Small intestine (tissue), 16 donors: ENCODE results near the gene SYPL2. TPM values are rescaled to one million over a fixed set of nuclear protein-coding genes. Genes with fewer than 3 reads are reported as not detected.

Experiments used
- DNase-seq, 2 donors: peaks; one replicate each; pipeline versions ENCODE4 v3.0.0 to v3.0.0-alpha.2; 2013
- FAIRE-seq: peaks from 2 replicates; lab custom pipeline; 2012; peaks lifted over from hg19 to GRCh38; lab: Jason Lieb, UNC
- H3K27ac ChIP-seq, 3 donors: one replicate each; pipeline ENCODE4 v1.5.1; 2013; ENCODE audit warnings: low read length in 2 of 3, mild to moderate bottlenecking in 2 of 3, control low read depth in 1 of 3, inconsistent platforms in 1 of 3, low read depth in 1 of 3, moderate library complexity in 1 of 3
- H3K27me3 ChIP-seq, 3 donors: one replicate each; pipeline ENCODE4 v1.6.1; 2013; ENCODE audit warnings: low read length in 3 of 3, inconsistent platforms in 1 of 3; ENCODE audit not compliant: control insufficient read depth in 3 of 3, insufficient read depth in 3 of 3
- H3K36me3 ChIP-seq, 3 donors: one replicate each; pipeline ENCODE4 v1.6.1; 2013; ENCODE audit warnings: low read length in 3 of 3, inconsistent platforms in 1 of 3, low read depth in 1 of 3, mild to moderate bottlenecking in 1 of 3, moderate library complexity in 1 of 3; ENCODE audit not compliant: control insufficient read depth in 3 of 3, insufficient read depth in 2 of 3
- H3K4me1 ChIP-seq, 3 donors: one replicate each; pipeline ENCODE4 v1.6.1; 2013; ENCODE audit warnings: low read length in 2 of 3, inconsistent platforms in 1 of 3, low read depth in 1 of 3, mild to moderate bottlenecking in 1 of 3, moderate library complexity in 1 of 3; ENCODE audit not compliant: control insufficient read depth in 3 of 3, insufficient read depth in 2 of 3
- H3K4me3 ChIP-seq, 3 donors: one replicate each; pipeline ENCODE4 v1.5.1; 2013; ENCODE audit warnings: low read length in 3 of 3, control low read depth in 1 of 3, inconsistent platforms in 1 of 3, low read depth in 1 of 3, mild to moderate bottlenecking in 1 of 3, moderate library complexity in 1 of 3
- H3K9me3 ChIP-seq, 2 donors: one replicate each; pipeline ENCODE4 v1.6.1; 2013; ENCODE audit warnings: low read depth in 1 of 2, low read length in 1 of 2; ENCODE audit not compliant: control insufficient read depth in 2 of 2, insufficient read depth in 1 of 2
- WGBS, 3 donors: extraction: QIAGEN DNeasy Blood & Tissue Kit; methylation state at CpG; one replicate each; pipeline ENCODE4 v1.1.7; 2013; 5-methylcytosine and 5-hydroxymethylcytosine counted together
- long read RNA-seq, 10 donors: transcript quantifications; one replicate each; lab custom pipeline, GENCODE V29; 2026
- polyA plus RNA-seq, 4 donors: library from polyadenylated mRNA; stranded (reverse) in 3 of 4; unstranded in 1 of 4; fragments of 200-250 nt in 3 of 4; fragments of 120-200 nt in 1 of 4; gene quantifications; one replicate each; pipeline versions ENCODE4 v1.2.1 to v1.2.3, GENCODE V29; 2013
- donor health status: healthy with polysubstance abuse.
- donor health status: control.
- donor health status: control.
- donor health status: Bipolar disorder and iron deficiency.
- donor health status: healthy.

The SYPL2 gene
- polyA plus RNA-seq: under 1 TPM in 2 of 4 donors, not detected in 2; 0.65 to 0.67 TPM
- long read RNA-seq, donor 1: 0 reads
- long read RNA-seq, donor 2: 0 reads
- long read RNA-seq, donor 3: 0 reads
- long read RNA-seq, donor 4: 0 reads
- long read RNA-seq, donor 5: 0 reads
- long read RNA-seq, donor 6: 0 reads
- long read RNA-seq, donor 7: 0 reads
- long read RNA-seq, donor 8, partial matches to known transcripts: 0 of 2 reads
- long read RNA-seq, donor 8, other reads (novel, unspliced or antisense): 0 of 2 reads
- long read RNA-seq, donor 9: 0 reads
- long read RNA-seq, donor 10: 0 reads

GRCh38 chr1:109466452-109467300 is at the start of gene SYPL2:
Gene SYPL2, plus strand, starts transcription at chr1:109466546. Its CDS starts 298 bp downstream, at chr1:109466844.
- Histone ChIP-seq H3K36me3 (no peaks in the 10 kb centered on the region), H3K27me3 (peaks cover 3 to 70% (median 12%) of the 10 kb centered on the region in 3 donors), H3K4me1 (peaks cover 0 to 4% (median 0%) of the 10 kb centered on the region in 3 donors), H3K4me3 (peak within 1 kb of the TSS; percentile 10 to 54 (median 17)), H3K27ac (no peak within 1 kb of the TSS), H3K9me3 (no peaks in the 10 kb centered on the region)
- no peak for FAIRE-seq
- DNase-seq: peak in 1 of 2 donors; percentile 44
- WGBS, 3 donors: 1 to 2% (median 2%) methylated on average over 48 to 88 of the region's 88 CpGs

GRCh38 chr1:109423498-109423897 is 42.8 kb upstream of the SYPL2 start:
- H3K9me3 ChIP-seq: no peaks in the 10 kb centered on the region
- DNase-seq: no peak
- 49 to 55% (median 50%) methylated on average over 2 of the region's 2 CpGs for WGBS, 3 donors
- no peak overlapping the region for H3K4me3 ChIP-seq
- H3K4me1 ChIP-seq: peaks cover 0 to 6% (median 4%) of the 10 kb centered on the region in 3 donors
- H3K27me3 ChIP-seq: no peaks in the 10 kb centered on the region
- no peak overlapping the region for H3K27ac ChIP-seq
- H3K36me3 ChIP-seq: peaks cover 0 to 23% (median 12%) of the 10 kb centered on the region in 3 donors
- FAIRE-seq: no peak

GRCh38 chr1:109425391-109426280 is 40.7 kb upstream of the SYPL2 start:
- Histone ChIP-seq H3K4me1 (peaks cover 0 to 6% (median 4%) of the 10 kb centered on the region in 3 donors), H3K9me3 (no peaks in the 10 kb centered on the region), H3K4me3 (peak overlapping the region; percentile 63 to 92 (median 79)), H3K27ac (peak overlapping the region; percentile 82 to 91 (median 84)), H3K27me3 (no peaks in the 10 kb centered on the region), H3K36me3 (peaks cover 0 to 11% (median 6%) of the 10 kb centered on the region in 3 donors)
- no peak for FAIRE-seq
- WGBS, 3 donors: 0 to 1% (median 1%) methylated on average over 32 of the region's 32 CpGs
- peak in 1 of 2 donors; percentile 85 for DNase-seq

- 0 to 1% (median 0%) methylated on average over 49 to 50 of the region's 50 CpGs for WGBS, 3 donors
- H3K4me3 ChIP-seq: peak within 1 kb of the TSS; percentile 63 to 92 (median 79)
- peaks cover 0 to 4% (median 0%) of the 10 kb centered on the region in 3 donors for H3K36me3 ChIP-seq
- H3K27ac ChIP-seq: peak within 1 kb of the TSS; percentile 82 to 91 (median 84)
- H3K27me3 ChIP-seq: no peaks in the 10 kb centered on the region
- H3K4me1 ChIP-seq: peaks cover 0 to 6% (median 4%) of the 10 kb centered on the region in 3 donors
- FAIRE-seq (no peak), DNase-seq (peak; percentile 98 to 100)
- no peaks in the 10 kb centered on the region for H3K9me3 ChIP-seq
These were observed 39.8 kb upstream of the SYPL2 start, which contains the start of gene PSMA5 for GRCh38 chr1:109426281-109427170. Gene PSMA5, minus strand, starts transcription at chr1:109426448. Its CDS starts 118 bp downstream, at chr1:109426330.

- FAIRE-seq (no peak), DNase-seq (peak in 1 of 2 donors; percentile 25)
- H3K27ac ChIP-seq: peak overlapping the region in 2 of 3 donors; percentile 82 to 91
- H3K27me3 ChIP-seq: no peaks in the 10 kb centered on the region
- H3K4me3 ChIP-seq: peak overlapping the region in 2 of 3 donors; percentile 63 to 64
- H3K4me1 ChIP-seq: peaks cover 0 to 6% (median 4%) of the 10 kb centered on the region in 3 donors
- H3K9me3 ChIP-seq: no peaks in the 10 kb centered on the region
- peaks cover 0 to 4% (median 0%) of the 10 kb centered on the region in 3 donors for H3K36me3 ChIP-seq
- WGBS, 3 donors: 2 to 9% (median 7%) methylated on average over 7 of the region's 7 CpGs
These were observed 39.2 kb upstream of the SYPL2 start for GRCh38 chr1:109427171-109427467.

- H3K27me3 ChIP-seq: peaks cover 0 to 2% (median 0%) of the 10 kb centered on the region in 3 donors
- DNase-seq (no peak), FAIRE-seq (no peak)
- peaks cover 0 to 15% of the 10 kb centered on the region in 2 donors for H3K9me3 ChIP-seq
- no peaks in the 10 kb centered on the region for H3K4me1 ChIP-seq
- no peak overlapping the region for H3K4me3 ChIP-seq
- H3K36me3 ChIP-seq: no peaks in the 10 kb centered on the region
- H3K27ac ChIP-seq: no peak overlapping the region
These were observed 34.0 kb upstream of the SYPL2 start for GRCh38 chr1:109432336-109432735.

GRCh38 chr1:109433322-109433721 is 33.0 kb upstream of the SYPL2 start:
- Histone ChIP-seq H3K36me3 (no peaks in the 10 kb centered on the region), H3K4me3 (no peak overlapping the region), H3K9me3 (peaks cover 0 to 15% of the 10 kb centered on the region in 2 donors), H3K4me1 (no peaks in the 10 kb centered on the region), H3K27ac (no peak overlapping the region), H3K27me3 (peaks cover 0 to 2% (median 0%) of the 10 kb centered on the region in 3 donors)
- 83 to 96% (median 93%) methylated on average over 1 of the region's 1 CpG for WGBS, 3 donors
- DNase-seq (peak in 1 of 2 donors; percentile 5), FAIRE-seq (no peak)
